HL-60 (cell line): Measurements from ENCODE around the gene OGFR.

Source experiments
- DNase-seq, 2 experiments: peaks; one replicate each; pipeline ENCODE4 v3.0.0-alpha.2; 2010 to 2020; ENCODE audit warnings: low read depth in 1 of 2, low spot score in 1 of 2
- H3K27ac ChIP-seq: fragments of 250-450 bp; sonication (Bioruptor Pico); replicated peaks from 2 replicates; pipeline ENCODE4 v1.5.1; 2020; ENCODE audit warnings: mild to moderate bottlenecking, moderate library complexity
- H3K27me3 ChIP-seq: fragments of 250-450 bp; sonication (Bioruptor Pico); 2 replicates; pipeline ENCODE4 v1.5.1; 2021; ENCODE audit warnings: mild to moderate bottlenecking, moderate library complexity; ENCODE audit not compliant: insufficient read depth, poor library complexity, severe bottlenecking
- H3K4me3 ChIP-seq: replicated peaks from 2 replicates; pipeline ENCODE4 v1.5.1; 2011; ENCODE audit warnings: mild to moderate bottlenecking, control low read depth, low read length; ENCODE audit not compliant: insufficient read depth
- GABPA ChIP-seq: IDR thresholded peaks from 2 replicates; pipeline ENCODE4 v1.6.1; 2012; ENCODE audit warnings: low read depth
- POLR2AphosphoS5 ChIP-seq: IDR thresholded peaks from 2 replicates; pipeline ENCODE4 v1.6.1; 2012; ENCODE audit warnings: low read depth
- SPI1 ChIP-seq: IDR thresholded peaks from 2 replicates; pipeline ENCODE4 v1.6.1; 2012; ENCODE audit warnings: low read depth, mild to moderate bottlenecking, borderline replicate concordance
- TF ChIP-seq, protein P1 (sequence below): IDR thresholded peaks from one replicate; pipeline ENCODE4 v1.5.1; 2011; ENCODE audit warnings: low read length, control low read depth, inconsistent platforms; ENCODE audit not compliant: insufficient read depth
- TF ChIP-seq, protein P2 (sequence below): IDR thresholded peaks from 2 replicates; pipeline ENCODE4 v1.6.1; 2012; ENCODE audit warnings: low read depth; ENCODE audit not compliant: insufficient replicate concordance

The OGFR gene

DNA sequence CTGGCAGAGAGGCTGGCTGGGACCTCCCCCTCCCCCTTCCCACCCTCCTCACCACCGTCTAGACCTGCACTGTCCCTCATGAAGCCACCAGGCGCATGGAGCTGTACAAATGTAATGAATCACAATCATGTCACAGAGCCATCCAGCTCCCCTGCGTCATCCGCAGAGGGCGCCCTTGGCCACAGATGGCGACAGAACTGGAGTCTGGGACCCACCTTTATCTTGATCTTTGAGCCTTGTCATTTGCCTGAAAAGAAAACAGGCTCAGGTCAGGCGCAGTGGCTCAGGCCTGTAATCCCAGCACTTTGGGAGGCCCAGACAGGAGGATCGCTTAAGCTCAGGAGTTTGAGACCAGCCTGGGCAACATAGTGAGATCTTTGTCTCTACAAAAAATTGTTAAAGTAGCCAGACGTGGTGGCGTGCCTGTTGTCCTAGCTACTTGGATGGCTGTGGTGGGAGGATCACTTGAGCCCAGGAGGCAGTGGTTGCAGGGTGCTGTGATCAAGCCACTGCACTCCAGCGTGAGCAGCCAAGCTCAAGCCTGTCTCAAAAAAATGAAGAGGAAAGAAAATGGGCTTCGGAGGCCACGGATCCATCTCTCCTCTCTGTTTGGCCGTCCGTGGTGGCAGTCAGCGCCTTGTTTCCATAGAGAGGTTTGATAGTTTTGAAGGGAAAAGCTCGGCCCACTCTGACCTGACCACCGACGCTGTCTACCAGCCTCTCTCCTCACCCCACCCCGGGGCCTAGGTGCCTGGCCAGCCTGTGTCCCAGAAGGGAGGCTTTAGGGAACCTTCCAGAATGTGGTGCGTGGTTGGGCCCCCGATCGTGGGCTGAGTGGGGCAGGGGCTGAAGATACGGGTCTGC lies 18.4 kb downstream of the OGFR start:
- TF ChIP-seq GABPA: no peak
- TF ChIP-seq, protein P1, sequence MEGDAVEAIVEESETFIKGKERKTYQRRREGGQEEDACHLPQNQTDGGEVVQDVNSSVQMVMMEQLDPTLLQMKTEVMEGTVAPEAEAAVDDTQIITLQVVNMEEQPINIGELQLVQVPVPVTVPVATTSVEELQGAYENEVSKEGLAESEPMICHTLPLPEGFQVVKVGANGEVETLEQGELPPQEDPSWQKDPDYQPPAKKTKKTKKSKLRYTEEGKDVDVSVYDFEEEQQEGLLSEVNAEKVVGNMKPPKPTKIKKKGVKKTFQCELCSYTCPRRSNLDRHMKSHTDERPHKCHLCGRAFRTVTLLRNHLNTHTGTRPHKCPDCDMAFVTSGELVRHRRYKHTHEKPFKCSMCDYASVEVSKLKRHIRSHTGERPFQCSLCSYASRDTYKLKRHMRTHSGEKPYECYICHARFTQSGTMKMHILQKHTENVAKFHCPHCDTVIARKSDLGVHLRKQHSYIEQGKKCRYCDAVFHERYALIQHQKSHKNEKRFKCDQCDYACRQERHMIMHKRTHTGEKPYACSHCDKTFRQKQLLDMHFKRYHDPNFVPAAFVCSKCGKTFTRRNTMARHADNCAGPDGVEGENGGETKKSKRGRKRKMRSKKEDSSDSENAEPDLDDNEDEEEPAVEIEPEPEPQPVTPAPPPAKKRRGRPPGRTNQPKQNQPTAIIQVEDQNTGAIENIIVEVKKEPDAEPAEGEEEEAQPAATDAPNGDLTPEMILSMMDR: peak; percentile 75
- H3K27me3 ChIP-seq: no peaks in the 10 kb centered on the region
- H3K4me3 ChIP-seq: no peak overlapping the region
- peak; percentile 74 to 84 for DNase-seq
- H3K27ac ChIP-seq: no peak overlapping the region

DNA sequence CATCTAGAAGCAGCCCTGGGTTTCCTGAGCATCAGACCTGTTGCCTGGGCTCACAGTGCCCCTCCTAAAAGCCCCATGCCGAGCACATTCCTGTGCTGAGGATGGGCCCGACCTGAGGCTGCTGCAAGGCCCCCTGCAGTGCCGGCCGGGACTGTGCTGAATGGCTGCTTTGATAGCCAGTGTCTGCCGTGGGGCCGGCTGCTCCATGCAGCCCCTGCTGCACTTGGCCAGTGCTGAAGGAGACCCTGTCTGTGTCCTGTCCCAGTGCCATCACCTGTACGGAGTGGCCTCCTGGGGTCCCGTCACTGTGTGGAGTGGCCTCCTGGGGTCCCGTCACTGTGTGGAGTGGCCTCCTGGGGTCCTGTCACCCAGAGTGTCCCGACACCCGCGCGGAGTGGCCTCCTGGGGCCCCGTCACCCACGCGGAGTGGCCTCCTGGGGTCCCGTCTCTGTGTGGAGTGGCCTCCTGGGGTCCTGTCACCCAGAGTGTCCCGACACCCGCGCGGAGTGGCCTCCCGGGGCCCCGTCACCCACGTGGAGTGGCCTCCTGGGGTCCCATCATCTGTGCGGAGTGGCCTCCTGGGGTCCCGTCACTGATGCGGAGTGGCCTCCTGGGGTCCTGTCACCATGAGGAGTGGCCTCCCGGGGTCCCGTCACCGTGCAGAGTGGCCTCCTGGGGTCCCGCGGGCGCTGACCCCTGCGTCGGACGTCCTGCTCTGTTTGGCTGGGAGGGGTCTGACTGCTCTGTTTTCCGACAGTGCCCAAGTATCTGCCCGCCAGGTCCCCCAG lies 19.2 kb downstream of the OGFR start:
- H3K27ac ChIP-seq: no peak overlapping the region
- TF ChIP-seq GABPA (no peak), POLR2AphosphoS5 (no peak), SPI1 (no peak)
- TF ChIP-seq, protein P2, sequence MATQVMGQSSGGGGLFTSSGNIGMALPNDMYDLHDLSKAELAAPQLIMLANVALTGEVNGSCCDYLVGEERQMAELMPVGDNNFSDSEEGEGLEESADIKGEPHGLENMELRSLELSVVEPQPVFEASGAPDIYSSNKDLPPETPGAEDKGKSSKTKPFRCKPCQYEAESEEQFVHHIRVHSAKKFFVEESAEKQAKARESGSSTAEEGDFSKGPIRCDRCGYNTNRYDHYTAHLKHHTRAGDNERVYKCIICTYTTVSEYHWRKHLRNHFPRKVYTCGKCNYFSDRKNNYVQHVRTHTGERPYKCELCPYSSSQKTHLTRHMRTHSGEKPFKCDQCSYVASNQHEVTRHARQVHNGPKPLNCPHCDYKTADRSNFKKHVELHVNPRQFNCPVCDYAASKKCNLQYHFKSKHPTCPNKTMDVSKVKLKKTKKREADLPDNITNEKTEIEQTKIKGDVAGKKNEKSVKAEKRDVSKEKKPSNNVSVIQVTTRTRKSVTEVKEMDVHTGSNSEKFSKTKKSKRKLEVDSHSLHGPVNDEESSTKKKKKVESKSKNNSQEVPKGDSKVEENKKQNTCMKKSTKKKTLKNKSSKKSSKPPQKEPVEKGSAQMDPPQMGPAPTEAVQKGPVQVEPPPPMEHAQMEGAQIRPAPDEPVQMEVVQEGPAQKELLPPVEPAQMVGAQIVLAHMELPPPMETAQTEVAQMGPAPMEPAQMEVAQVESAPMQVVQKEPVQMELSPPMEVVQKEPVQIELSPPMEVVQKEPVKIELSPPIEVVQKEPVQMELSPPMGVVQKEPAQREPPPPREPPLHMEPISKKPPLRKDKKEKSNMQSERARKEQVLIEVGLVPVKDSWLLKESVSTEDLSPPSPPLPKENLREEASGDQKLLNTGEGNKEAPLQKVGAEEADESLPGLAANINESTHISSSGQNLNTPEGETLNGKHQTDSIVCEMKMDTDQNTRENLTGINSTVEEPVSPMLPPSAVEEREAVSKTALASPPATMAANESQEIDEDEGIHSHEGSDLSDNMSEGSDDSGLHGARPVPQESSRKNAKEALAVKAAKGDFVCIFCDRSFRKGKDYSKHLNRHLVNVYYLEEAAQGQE: no peak
- TF ChIP-seq, protein P1: no peak
- H3K4me3 ChIP-seq: no peak overlapping the region
- DNase-seq: no peak
- H3K27me3 ChIP-seq: no peaks in the 10 kb centered on the region

DNA sequence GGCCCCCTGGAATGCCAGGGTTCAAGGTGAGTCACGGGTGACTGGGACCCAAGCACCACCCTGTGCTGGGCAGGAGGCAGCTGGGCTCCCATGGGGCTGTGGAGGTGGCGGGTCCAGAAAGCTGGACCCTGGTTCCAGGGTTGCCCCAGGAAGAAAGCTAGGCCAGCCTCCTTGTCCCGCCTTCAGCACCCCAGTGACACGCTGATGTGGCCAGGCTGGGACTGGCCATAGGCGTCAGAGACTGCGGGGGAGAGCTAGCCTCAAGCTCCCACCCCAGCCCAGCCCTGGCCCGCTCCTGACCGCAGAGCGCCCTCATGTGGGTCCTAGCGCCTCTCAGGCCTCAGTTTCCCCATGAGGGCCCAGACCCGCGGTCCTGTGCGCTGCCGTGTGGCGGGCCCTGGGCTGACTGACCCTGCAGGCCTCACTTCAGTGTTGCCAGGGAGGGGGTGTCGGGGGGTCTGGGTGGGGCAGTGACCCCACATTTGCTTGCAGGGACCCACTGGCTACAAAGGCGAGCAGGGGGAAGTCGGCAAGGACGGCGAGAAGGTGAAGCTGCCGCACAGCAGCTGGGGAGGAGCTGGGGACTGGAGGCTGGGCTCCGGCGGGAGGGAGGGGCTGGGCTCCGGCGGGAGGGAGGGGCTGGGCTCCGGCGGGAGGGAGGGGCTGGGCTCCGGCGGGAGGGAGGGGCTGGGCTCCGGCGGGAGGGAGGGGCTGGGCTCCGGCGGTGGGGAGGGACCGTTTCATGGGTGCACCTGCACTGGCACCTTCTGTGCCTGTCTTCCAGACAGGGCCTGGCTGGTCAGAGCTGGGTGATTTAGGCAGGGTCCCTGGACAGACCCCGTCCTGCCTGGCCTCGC lies 20.1 kb downstream of the OGFR start:
- Histone ChIP-seq H3K27ac (no peak overlapping the region), H3K27me3 (no peaks in the 10 kb centered on the region), H3K4me3 (no peak overlapping the region)
- DNase-seq: peak in 1 of 2 experiments; percentile 60
- TF ChIP-seq SPI1 (no peak), GABPA (no peak), POLR2AphosphoS5 (no peak)
- TF ChIP-seq, protein P2: no peak
- TF ChIP-seq, protein P1: no peak
